Measurements from ENCODE around the gene FBXO17.
"Not testable (repeated sequence)": the region's sequence is repeated elsewhere in the genome, so short reads cannot be mapped to it uniquely, and the experiment has no call there.

The FBXO17 gene, protein sequence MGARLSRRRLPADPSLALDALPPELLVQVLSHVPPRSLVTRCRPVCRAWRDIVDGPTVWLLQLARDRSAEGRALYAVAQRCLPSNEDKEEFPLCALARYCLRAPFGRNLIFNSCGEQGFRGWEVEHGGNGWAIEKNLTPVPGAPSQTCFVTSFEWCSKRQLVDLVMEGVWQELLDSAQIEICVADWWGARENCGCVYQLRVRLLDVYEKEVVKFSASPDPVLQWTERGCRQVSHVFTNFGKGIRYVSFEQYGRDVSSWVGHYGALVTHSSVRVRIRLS

DNA sequence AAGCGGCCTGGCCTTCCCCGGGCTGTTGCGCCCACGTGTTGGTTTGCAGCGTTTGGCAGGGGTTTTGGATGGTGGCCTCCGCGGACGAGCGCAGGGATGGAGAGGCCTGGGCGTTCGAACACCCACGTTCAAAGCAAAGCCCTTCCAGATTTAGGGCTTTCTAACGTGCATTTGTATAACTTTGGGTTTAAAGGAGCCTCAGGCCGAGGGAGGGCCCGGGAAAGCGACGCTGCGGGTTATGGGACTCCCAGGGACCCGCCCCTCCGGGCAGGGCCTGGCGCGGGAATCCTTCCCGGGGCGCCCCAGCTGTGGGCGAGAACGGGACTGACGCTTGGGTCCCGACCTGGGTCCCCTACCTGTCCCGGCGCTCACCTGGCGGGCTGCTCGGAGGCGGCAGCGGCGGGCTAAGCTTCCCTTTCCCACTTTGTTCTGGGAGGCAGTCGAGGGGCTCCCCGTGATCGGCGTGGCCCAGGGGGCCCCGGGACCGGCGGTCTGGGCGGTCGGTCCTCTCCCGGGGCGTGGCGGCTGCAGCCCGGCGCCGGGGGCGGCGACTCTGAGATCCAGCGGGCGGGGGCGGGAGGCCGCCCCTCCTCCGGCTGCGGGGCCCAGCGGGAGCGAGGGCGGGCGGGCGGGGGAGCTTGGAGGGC lies at the start of gene FBXO17:
TSS of gene FBXO17 (minus strand) at position 529 of the 647 bp plus-strand sequence. CDS start 25,423 bp downstream, outside the sequence.
- DNase-seq, result no peak

DNA sequence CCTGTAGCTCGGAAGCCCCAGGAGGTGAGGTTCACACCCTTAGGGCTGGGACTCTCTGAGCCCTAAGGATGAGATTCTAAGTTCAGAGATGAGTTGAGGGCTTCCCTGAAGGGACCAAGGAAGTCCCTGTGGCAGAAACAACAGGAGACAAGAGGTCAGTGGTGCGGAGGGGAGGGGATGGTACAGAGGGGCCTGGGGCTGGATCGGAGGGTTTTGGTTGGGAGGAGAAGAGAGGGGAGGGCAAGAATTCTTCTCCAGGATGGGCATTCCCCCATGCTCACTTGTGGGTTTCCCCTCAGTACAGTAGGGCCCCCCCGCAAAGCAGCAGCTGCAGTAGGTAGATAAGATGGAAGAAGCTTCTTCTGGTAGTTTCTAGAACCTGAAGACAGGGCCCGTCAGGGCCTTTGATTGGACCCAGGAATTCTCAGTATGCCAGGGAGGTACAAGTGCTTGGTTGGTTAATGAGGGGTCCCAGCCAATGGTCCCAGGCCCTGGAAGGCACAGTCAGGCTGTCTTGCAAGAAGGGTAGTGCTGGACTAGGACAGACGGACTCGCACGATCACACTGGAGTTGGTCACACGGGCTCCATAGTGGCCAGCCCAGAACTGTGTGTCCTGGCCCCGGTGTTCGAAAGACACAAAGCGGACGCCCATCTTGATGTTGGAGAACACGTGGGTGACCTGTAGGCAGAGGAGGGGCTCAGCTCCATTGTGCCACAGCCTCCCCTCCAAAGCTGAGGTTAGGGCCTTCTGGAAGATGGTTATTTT lies 49.5 kb upstream of the FBXO17 start:
- no peak for DNase-seq

DNA sequence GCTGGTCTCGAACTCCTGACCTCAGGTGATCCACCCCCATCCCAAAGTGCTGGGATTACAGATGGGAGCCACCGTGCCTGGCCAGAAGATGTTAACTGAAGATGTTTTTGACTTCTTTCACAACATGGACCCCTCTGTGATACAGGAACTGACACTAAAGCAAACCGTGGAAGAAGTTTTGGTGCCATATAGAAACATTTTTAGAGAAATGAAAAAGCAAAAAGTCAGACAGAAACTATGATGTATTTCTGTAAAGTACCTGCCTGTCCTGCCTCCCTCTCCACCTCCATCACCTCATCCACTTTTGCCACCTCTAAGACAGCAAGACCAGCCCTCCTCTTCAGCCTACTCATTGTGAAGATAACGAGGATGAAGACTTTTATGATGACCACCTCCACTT lies 45.5 kb upstream of the FBXO17 start:
- DNase-seq, result no peak

DNA sequence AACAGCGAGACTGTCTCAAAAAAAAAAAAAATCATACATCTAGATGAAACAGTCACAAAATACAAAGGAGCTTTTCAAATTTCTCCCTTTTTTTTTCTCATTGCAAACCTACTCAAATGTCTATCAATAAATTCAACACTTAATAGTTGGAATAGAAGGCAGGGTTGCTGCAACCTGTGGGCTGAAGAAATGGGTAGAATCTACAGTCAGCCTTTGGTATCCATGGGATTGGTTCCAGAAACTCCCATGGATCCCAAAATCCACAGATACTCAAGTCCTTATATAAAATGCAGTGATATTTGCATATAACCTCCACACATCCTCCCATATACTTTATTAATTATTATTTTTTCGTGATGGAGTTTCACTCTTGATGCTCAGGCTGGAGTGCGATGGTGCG lies 42.1 kb upstream of the FBXO17 start:
- no peak for DNase-seq

DNA sequence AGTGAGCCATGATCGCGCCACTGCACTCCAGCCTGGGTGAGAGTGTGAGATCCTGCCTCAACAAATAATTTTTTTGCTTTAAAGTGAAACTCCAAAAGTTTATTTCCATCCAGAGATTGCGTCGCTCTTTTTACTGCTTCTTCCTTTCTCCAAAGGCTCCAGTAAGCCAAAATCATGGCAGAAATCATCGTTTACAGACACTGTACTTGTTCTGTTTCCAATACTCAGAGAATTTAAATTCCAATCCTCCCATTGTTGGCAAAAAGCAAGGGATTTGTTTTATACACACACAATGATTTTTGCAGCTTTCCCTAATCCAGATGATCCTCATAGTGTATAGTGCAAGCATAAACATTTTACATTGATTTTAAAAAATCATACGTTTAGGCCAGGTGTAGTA lies 41.5 kb upstream of the FBXO17 start:
- DNase-seq, result no peak

DNA sequence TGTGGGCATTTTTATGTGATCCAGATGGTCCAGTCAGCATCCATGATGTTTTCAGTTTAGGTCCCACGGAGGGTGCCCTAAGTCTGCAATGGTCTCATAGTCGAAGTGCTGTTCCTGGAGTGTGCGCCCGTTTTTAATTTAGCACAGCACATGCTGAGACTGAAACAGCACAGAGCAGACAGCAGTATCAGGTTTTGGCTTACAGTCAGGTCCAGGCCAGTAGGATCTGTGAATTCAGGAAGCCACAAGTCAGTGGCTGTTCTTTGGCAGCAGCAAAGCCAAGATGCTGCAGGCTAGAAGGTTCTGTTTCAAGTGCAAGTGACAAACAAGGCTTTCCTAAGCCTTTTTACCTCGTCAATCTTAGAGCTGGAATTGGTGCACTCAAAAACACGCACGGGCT lies 38.5 kb upstream of the FBXO17 start:
- no peak for DNase-seq

DNA sequence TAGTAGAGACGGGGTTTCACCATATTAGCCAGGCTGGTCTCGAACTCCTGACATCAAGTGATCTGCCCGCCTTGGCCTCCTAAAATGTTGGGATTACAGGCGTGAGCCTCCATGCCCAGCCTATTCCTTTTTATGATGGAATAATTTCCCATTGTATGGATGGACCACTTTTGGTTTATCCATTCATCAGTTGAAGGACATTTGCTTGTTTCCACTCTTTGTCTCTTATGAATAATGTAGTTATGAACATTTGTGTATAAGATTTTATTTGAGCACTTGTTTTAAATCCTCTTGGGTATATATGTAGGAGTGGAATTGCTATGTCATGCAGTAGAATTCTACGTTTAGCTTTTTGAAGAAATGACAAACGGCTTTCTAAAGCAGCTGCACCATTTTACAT lies 33.5 kb upstream of the FBXO17 start:
- no peak for DNase-seq

DNA sequence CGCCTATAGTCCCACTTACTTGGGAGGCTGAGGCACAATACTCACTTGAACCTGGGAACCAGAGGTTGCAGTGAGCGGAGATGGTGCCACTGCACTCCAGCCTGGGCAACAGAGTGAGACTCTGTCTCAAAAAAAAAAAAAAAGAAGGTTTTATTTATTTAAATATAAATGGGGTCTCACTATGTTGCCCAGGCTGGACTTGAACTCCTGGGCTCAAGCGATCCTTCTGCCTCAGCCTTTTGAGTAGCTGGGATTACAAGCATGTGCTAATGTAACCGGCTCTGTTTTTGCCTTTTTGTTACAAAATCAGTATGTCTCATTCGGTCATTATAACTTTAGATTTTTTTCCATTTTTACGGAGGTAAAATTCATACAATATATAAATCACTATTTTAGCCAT lies 32.6 kb upstream of the FBXO17 start:
- DNase-seq, result no peak

DNA sequence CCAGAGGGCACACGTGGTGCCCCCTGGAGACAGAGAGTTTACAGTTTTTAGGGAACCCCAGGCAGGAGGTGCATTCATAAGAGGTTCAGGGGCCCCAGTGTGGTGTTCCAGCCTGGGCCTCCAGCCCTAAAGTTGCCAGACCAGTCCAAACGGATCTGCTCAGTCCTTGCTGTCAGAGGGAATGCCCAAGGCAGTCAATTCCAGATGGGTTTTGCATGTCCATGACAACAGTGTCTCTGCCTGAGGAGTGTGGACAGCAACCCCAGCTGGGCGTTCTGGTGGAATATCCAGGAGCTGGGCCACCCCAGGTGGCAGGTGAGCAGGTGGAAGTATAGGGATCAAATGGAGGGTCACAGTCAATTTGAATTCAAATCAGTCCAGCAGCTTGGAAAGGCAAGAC lies 31.6 kb upstream of the FBXO17 start:
- DNase-seq, result no peak

DNA sequence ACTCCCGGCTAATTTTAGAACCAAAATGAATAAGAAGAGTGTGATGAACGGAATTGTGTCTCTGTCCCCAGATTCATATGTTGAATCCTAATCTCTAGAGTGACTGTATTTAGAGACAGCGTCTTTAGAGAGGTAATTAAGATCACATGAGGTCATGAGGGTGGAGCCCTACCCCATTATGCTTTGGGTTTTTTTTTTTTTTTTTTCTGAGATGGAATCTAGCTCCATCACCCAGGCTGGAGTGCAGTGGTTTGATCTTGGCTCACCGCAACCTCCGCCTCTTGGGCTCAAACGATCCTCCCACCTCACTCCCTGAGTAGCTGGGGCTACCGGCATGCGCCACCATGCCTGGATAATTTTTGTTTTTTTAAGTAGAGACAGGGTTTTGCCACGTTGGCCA lies 28.9 kb upstream of the FBXO17 start:
- DNase-seq, result no peak

DNA sequence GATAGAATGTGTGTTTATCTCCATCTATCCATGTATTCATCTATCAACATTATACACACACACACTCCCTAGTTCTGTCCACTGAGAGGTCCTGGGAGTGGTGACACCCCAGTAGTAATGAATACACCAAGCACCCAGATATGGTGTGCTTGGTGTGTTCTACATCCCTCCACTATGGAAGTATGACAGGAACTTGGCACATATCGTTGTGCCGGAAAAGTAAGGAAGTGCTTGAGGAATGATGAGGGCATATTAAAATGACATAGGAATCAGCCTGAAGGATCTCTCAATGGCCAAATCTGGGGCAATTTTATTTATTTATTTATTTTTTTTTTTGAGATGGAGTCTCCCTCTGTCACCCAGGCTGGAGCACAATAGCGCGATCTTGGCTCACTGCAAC lies 28.3 kb upstream of the FBXO17 start:
- DNase-seq, result no peak

DNA sequence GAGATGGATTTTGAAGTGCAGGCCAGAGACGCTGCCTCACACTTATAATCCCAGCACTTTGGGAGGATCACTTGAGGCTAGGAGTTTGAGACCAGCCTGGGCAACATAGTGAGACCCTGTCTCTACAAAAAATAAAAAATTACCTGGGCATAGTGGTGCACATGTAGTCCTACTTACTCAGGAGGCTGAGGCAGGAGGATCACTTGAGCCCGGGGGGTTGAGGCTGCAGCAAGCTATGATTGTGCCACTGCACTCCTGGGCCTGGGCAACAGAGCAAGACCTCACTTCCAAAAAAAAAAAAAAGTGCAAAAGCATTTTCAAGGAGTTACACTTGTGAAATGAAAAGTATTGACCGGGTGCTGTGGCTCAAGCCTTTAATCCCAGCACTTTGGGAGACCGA lies 27.6 kb upstream of the FBXO17 start:
- no peak for DNase-seq

DNA sequence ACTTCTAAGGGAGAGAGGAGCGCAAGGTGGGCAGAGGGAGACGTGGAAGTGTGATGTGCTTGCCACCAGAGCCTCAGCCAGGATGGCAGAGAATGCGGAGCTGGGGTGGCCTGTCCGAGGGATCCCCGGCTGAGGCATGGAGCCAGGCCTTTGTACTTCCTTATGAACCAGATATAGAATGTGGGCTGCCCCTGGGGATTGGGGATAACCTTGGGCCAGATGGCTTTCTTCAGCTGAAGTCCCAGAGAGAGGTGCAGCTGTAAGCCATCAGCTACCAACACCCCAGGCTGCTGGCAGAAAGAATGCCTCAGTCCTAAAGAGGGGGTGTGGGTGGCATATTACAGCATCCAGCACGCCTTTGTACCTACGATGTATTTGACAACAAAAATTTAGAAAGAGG lies 25.5 kb upstream of the FBXO17 start:
- peak; percentile 53 for DNase-seq

DNA sequence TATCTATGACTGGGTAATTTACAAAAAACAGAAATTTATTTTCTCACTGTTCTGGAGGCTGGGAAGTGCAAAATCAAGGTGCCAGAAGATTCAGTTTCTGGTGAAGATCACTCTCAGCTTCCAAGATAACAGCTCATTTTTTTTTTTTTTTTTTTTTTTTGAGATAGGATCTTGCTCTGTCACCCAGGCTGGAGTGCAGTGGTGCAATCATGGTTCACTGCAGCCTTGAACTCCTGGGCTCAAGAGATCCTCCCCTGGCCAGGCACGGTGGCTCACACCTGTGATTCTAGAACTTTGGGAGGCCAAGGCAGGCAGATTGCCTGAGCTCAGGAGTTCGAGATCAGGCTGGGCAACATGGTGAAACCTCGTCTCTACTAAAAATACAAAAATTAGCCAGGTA lies 22.0 kb upstream of the FBXO17 start:
- not testable (repeated sequence) for DNase-seq

DNA sequence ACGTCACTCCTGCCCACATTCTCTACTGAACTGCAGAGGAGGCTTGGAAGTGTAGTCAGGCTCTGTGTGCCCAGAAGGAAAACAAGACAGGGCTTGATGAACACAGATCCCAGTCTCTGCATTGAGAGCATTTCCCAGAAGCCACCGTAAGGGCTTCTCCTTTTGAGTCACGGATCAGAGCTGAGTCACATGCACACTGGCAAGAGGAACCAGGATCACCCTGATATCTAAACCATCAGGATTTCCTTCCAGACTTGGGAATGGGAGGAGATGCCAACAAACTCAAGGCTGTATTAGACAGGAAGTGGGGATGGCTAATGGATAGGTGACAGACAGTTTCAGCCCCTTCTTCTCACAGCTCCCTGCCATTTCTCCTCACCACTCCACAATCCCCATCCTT lies 17.7 kb upstream of the FBXO17 start:
- DNase-seq, result no peak

DNA sequence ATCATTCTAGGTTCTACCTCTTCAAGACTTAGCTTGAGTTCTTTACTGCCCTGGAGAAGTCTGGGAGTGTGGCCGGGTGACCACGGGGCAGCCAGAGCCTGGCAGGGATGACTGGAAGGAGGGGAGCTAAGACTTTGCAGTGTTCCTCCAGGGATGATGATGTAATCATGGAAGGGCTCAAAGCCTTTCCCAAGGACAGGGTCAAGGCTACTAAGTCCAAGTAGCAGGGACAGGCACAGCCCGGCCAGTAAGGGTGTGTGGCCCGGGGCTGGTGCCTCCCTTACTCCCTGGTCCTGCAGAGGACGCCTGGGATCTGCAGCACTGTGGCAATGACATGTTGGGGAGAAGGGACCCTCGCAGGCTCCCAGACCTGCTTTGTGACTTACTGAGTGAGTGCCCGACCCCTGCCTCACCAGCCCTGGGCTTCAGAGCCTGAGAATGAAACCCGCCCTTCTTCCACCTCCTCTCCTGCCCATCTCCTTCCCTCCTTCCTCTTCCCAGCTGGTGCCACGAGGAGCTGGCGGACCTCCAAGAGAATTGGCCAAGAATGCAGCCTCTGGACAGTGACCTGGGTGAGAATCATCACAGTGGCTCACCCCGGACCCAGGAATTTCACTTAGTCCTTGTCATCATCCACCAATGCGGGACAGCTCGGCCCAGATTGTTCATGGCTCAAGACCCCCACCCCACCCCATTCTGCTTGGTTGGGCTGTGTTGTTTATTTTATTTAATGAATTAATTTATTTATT lies 15.6 kb upstream of the FBXO17 start:
- DNase-seq, result no peak

DNA sequence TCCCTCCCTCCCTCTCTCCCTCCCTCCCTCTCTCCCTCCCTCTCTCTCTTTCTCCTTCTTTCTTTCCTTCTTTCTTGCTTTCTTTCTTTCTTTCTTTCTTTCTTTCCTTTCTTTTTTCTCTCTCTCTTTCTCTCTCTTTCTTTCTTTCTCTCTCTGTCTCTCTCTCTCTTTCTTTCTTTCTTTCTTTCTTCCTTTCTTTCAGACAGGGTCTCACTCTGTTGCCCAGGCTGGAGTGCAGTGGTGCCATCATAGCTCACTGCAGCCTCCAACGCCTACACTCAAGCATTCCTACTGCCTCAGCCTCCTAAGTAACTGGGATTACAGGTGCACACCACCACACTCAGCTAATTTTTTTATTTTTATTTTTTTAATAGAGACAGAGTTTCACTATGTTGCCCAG lies 14.1 kb upstream of the FBXO17 start:
- DNase-seq, result not testable (repeated sequence)

DNA sequence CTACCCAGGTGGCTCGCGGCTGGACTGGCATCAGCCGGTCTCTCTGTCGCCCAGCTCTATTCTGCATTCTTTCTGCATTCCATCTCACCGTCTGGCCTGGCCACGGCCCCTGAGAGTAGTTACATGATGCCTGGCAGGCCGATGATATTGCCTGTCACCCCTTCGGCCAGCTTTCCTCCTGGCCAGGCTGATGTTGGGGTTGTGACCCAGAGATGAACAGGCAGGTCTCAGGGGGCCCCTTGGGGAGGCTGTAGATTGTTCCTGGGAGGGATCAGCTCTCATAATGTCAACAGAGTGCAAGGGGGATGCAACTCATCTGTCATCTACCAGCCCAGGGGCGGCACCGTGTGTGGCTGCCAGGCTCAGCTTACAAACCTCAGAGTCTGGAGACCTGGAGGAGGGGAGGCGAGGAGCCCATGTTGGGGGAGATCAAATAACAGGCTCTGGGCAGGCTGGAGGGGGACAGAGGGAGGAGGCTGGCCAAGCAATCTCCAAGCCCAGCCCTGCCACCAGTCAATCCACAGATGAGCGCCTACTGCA lies 13.6 kb upstream of the FBXO17 start:
- peak; percentile 57 for DNase-seq

DNA sequence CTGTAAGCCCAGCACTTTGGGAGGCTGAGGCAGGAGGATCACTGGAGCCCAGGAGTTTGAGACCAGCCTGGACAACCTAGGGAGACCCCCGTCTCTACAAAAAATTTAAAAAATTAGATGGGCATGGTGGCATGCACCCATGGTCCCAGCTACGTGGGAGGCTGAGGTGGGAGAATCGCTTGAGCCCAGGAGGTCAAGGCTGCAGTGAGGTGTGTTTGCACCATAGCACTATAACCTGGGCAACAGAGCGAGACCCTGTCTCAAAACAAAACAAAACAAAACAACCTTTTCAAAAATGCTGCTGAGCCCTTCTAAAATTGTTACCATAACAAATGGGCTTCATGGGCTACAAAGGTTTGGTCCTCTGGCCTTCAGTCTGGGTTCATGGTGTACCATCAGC lies 13.1 kb upstream of the FBXO17 start:
- not testable (repeated sequence) for DNase-seq

DNA sequence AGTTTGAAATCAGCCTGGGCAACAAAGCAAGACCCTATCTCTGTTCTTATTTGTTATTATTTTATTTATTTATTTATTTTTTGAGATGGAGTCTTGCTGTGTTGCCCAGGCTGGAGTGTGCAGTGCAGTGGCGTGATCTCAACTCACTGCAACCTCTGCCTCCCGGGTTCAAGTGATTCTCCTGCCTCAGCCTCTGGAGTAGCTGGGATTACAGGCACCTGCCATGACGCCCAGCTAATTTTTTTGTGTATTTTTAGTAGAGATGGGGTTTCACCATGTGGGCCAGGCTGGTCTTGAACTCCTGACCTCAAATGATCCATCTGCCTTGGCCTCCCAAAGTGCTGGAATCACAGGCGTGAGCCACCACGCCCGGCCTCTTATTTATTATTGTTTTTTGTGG lies 12.2 kb upstream of the FBXO17 start:
- not testable (repeated sequence) for DNase-seq

DNA sequence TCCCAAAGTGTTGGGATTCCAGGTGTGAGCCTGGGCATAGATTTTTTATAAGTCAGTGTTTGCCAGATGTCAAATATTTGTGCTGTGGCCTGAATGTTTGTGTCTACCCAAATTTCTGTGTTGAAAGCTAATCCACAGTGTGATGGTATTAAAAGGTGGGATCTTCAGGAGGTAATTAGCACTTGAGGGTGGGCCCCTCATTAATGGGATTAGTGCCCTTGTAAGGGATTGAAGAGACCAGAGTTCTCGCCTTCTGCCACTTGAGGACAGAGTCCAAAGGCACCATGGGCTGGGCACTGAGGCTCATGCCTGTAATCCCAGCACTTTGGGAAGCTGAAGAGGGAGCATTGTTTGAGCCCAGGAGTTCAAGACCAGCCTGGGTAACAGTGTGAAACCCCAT lies 9.7 kb upstream of the FBXO17 start:
- no peak for DNase-seq

DNA sequence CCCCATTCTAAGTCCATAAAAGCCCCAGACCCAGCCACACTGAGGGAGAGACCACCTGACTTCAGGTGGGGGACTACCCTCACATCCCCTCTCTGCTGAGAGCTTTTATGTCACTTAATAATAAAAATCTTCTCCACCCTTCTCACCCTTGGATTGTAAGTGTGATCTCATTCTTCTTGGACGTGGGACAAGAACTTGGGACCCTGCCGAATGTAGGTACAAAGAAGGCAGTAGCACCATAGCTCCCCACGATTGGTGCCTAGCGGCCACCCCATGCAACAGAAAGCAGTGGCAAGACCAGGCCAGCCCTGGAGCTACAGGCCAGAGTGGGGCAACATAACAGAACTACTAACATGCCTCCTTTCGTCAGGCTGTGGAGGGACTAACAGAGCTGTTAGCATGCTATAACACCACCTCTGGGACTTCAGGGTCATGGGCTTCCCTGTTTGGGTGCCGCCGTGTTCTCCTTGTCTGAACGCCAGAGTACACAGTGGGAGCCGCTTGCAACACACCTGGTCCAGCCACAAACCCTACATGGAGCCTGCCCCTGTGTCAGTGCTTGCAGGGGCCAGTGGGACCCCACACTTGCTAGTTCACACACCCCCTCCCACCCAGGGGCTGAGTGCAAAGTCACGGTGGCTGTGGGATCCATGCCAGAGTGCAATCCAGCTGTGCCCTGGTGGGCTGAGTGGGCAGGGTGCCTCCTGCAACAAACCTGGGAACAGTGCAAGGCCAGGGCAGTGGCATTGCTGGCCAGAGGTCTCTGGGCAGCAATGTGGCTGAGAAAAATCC lies 5.2 kb upstream of the FBXO17 start:
- no peak for DNase-seq
